ENCODE results near the gene NSUN4. TPM values are rescaled to one million over a fixed set of nuclear protein-coding genes. Genes with fewer than 3 reads are reported as not detected.

Gene NSUN4
- total RNA-seq, 1 donor from 2014 or later, result 17.2 TPM

DNA sequence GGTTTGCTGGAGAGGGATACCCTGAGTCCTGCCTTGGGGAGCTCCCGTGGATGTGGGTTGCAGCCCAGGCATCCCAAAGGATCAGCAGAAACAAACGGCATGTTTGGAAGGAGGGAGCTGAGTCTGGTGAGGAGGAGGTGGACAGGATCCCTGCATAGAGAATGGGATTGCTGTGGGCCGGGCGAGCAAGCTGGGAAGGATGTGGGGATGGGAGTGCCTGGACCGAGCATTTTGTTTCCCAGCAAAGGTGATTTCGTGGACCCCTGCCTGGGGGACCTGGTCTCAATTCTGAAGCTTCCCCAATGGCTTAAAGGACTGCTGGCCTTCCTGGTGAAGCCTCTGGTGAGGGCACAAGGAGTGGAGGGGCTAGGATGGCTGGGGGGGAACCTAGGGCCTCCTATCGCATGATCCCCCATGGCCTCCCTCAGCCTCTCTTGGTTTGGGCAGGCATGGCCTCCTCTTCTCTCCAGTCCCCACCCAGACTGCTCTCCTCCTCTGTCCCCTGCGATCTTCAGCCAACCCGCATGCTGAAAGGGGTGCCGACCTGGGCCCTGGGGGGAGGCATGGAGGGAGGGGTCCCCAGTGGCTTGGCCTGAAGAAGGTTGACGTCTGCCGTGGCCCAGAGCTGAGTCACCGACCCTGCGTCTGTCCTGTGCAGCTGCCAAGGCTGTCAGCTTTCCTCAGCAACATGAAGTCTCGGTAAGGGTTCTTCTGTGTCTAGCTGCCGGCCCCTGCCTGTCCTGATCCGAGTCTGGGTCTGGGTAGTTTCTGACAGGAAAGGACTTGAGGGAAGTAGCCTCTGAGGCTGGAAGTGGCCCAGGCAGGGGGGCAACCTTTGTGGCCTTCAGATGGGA is 69.8 kb downstream of the NSUN4 start:
- TF ChIP-seq CTCF (conservative IDR thresholded peaks at IDR 0.05; ENCODE audit: low read depth, low read length), result no peak
- DNase-seq (ENCODE audit: low read depth), result no peak
- no peak overlapping the region for H3K4me3 ChIP-seq (ENCODE audit: low read depth, low read length)

DNA sequence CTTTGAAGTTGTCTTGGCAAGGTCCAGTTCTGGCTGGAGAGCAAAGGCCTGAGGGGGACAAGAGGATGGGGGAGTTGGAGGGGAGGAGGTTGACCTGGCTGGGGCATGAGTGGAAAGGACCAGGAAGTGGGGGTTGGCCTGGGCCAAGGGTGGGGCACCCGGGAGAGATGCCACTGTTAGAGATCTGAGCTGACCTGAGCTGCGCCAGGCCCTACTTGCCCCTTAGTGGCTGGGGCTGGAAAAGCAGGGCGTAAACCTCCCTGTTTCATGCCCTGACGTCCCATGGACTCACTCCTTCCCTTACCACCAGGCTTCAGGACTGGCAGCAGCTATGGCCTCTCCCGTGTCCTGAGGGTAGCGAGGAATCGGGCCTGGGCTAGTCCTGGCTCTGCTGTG is 70.4 kb downstream of the NSUN4 start:
- H3K4me3 ChIP-seq (ENCODE audit: low read depth, low read length), result no peak overlapping the region
- no peak for DNase-seq (ENCODE audit: low read depth)
- no peak for TF ChIP-seq CTCF (conservative IDR thresholded peaks at IDR 0.05; ENCODE audit: low read depth, low read length)

Other genes starting within 250 kb of the NSUN4 start
- gene PIK3R3, start 208.2 kb upstream of the NSUN4 start, total RNA-seq, result 3.3 and 6.1 TPM in 2 replicates
- gene TSPAN1, start 165.7 kb upstream of the NSUN4 start, total RNA-seq, result 71.6 and 117 TPM in 2 replicates
- not detected in 2 replicates for gene P3R3URF, start 164.3 kb upstream of the NSUN4 start, total RNA-seq
- 53.2 and 81.7 TPM in 2 replicates for gene POMGNT1, start 142.4 kb upstream of the NSUN4 start, total RNA-seq
- 2.9 and 3.9 TPM in 2 replicates for gene LURAP1, start 137.5 kb upstream of the NSUN4 start, total RNA-seq
- gene RAD54L, start 93.0 kb upstream of the NSUN4 start, total RNA-seq, result 23.6 and 30.6 TPM in 2 replicates
- 104 and 105 TPM in 2 replicates for gene LRRC41, start 37.2 kb upstream of the NSUN4 start, total RNA-seq
- 545 and 884 TPM in 2 replicates for gene UQCRH, start 37.1 kb upstream of the NSUN4 start, total RNA-seq
- 4.3 and 12.8 TPM in 2 replicates for gene FAAH, start 53.5 kb downstream of the NSUN4 start, total RNA-seq
- gene DMBX1, start 149.0 kb downstream of the NSUN4 start, total RNA-seq, result not detected in 2 replicates
- not detected in 2 replicates for gene KNCN, start 210.8 kb downstream of the NSUN4 start, total RNA-seq

All from epithelial cell of proximal tubule (primary cell).